PFSK-1 (cell line): ENCODE measurements around the gene RALGAPA2.

Source experiments
- POLR2AphosphoS5 ChIP-seq: IDR thresholded peaks from 2 replicates; pipeline ENCODE4 v1.6.1; 2012; ENCODE audit warnings: low read depth, mild to moderate bottlenecking, control low read depth, low read length, moderate library complexity
- SIN3A ChIP-seq: IDR thresholded peaks from 2 replicates; pipeline ENCODE4 v1.6.1; 2012; ENCODE audit warnings: mild to moderate bottlenecking, low read length, moderate library complexity, borderline replicate concordance; ENCODE audit not compliant: insufficient read depth
- TAF1 ChIP-seq: IDR thresholded peaks from 2 replicates; pipeline ENCODE4 v1.6.1; 2012; ENCODE audit warnings: low read length, control low read depth, borderline replicate concordance; ENCODE audit not compliant: insufficient read depth
- TF ChIP-seq, protein P1 (sequence below), 2 experiments: IDR thresholded peaks; 2 replicates each; pipeline versions ENCODE4 v1.6.1 to v1.8.0; 2011 to 2012; ENCODE audit warnings: low read depth in 2 of 2, low read length in 2 of 2, control low read depth in 1 of 2, inconsistent platforms in 1 of 2, mild to moderate bottlenecking in 1 of 2, moderate library complexity in 1 of 2; ENCODE audit not compliant: insufficient read depth in 1 of 2

- TF ChIP-seq TAF1 (no peak), POLR2AphosphoS5 (no peak), SIN3A (no peak)
- TF ChIP-seq, protein P1, sequence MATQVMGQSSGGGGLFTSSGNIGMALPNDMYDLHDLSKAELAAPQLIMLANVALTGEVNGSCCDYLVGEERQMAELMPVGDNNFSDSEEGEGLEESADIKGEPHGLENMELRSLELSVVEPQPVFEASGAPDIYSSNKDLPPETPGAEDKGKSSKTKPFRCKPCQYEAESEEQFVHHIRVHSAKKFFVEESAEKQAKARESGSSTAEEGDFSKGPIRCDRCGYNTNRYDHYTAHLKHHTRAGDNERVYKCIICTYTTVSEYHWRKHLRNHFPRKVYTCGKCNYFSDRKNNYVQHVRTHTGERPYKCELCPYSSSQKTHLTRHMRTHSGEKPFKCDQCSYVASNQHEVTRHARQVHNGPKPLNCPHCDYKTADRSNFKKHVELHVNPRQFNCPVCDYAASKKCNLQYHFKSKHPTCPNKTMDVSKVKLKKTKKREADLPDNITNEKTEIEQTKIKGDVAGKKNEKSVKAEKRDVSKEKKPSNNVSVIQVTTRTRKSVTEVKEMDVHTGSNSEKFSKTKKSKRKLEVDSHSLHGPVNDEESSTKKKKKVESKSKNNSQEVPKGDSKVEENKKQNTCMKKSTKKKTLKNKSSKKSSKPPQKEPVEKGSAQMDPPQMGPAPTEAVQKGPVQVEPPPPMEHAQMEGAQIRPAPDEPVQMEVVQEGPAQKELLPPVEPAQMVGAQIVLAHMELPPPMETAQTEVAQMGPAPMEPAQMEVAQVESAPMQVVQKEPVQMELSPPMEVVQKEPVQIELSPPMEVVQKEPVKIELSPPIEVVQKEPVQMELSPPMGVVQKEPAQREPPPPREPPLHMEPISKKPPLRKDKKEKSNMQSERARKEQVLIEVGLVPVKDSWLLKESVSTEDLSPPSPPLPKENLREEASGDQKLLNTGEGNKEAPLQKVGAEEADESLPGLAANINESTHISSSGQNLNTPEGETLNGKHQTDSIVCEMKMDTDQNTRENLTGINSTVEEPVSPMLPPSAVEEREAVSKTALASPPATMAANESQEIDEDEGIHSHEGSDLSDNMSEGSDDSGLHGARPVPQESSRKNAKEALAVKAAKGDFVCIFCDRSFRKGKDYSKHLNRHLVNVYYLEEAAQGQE (IDR thresholded peaks at IDR 0.05; ENCODE audit: insufficient read depth in 1 of 2, low read depth in 2 of 2, low read length in 2 of 2): no peak
Measured at GRCh38 chr20:20683481-20684321, 28.7 kb downstream of the RALGAPA2 start.
